KMS-11 (cell line): ENCODE measurements around the gene SPTBN1.

Experiments
- H2AFZ ChIP-seq: fragments of 200-600 bp; sonication (generic); 2 replicates; pipeline ENCODE4 v1.6.1; 2016; ENCODE audit warnings: antibody characterized with exemption, mixed run types, low read depth
- H3K27ac ChIP-seq: fragments of 200-600 bp; sonication (generic); 2 replicates; pipeline ENCODE4 v1.6.1; 2016; ENCODE audit warnings: mild to moderate bottlenecking, mixed run types
- H3K27me3 ChIP-seq: fragments of 200-600 bp; sonication (generic); 2 replicates; pipeline ENCODE4 v1.6.1; 2017; ENCODE audit warnings: mild to moderate bottlenecking, low read depth, mixed run types, moderate library complexity; ENCODE audit not compliant: insufficient read depth
- H3K36me3 ChIP-seq: fragments of 200-600 bp; sonication (generic); 2 replicates; pipeline ENCODE4 v1.6.1; 2017; ENCODE audit warnings: mild to moderate bottlenecking, mixed run types; ENCODE audit not compliant: insufficient read depth
- H3K4me1 ChIP-seq: fragments of 200-600 bp; sonication (generic); 2 replicates; pipeline ENCODE4 v1.6.1; 2016; ENCODE audit warnings: mild to moderate bottlenecking, low read depth, mixed run types; ENCODE audit not compliant: poor library complexity, severe bottlenecking
- H3K4me2 ChIP-seq: fragments of 200-600 bp; sonication (generic); 2 replicates; pipeline ENCODE4 v1.7.0; 2016; ENCODE audit warnings: mild to moderate bottlenecking, mixed run types
- H3K4me3 ChIP-seq: fragments of 200-600 bp; sonication (generic); IDR thresholded peaks from 2 replicates; pipeline ENCODE4 v1.6.1; 2017; ENCODE audit warnings: low read depth, low read length, mixed read lengths; ENCODE audit not compliant: insufficient read depth
- H3K79me2 ChIP-seq: fragments of 200-600 bp; sonication (generic); 2 replicates; pipeline ENCODE4 v1.6.1; 2016; ENCODE audit warnings: low read depth, mixed run types; ENCODE audit not compliant: insufficient read depth
- H3K9ac ChIP-seq: fragments of 200-600 bp; sonication (generic); 2 replicates; pipeline ENCODE4 v1.6.1; 2016; ENCODE audit warnings: mild to moderate bottlenecking, mixed run types
- H4K20me1 ChIP-seq: fragments of 200-600 bp; sonication (generic); 2 replicates; pipeline ENCODE4 v1.6.1; 2016; ENCODE audit warnings: mild to moderate bottlenecking, mixed run types; ENCODE audit not compliant: insufficient read depth
- TF ChIP-seq, protein P1 (sequence below): fragments of 200-600 bp; sonication (generic); conservative IDR thresholded peaks from 2 replicates; pipeline ENCODE4 v1.6.1; 2017; ENCODE audit warnings: low read depth, mild to moderate bottlenecking, antibody characterized with exemption, low read length, moderate library complexity, mixed read lengths

Gene SPTBN1

DNA sequence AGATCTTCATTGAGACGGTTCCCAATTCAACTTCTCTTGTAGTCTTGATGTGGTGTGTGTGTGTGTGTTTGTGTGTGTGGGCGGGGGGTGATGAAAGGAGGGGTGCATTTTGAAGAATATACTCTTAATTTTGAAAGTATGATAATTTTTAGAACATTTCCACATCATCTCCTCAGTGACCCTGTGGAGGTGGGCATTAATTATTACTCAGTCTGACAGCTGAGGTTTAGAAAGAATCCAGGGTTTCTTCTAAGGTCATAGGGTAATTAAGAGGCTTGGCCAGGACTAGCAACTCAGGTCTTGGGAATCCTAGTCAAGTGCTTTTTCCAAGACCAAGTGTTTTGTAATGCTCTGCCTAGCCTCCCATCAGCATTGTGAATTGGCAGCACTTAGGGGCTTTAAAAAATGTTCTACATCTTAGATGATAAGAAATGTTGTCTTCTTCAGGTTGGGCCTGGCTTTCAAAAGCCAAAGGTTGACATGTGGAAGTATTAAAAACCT lies 100.5 kb downstream of the SPTBN1 start:
- no peaks in the 10 kb centered on the region for H3K36me3 ChIP-seq
- no peaks in the 10 kb centered on the region for H3K27me3 ChIP-seq
- H3K4me2 ChIP-seq = peak overlapping the region; percentile 92
- peak overlapping the region; percentile 98; the same call in 1 of the 2 replicates for H3K27ac ChIP-seq
- no peak overlapping the region for H2AFZ ChIP-seq
- H3K9ac ChIP-seq = peak overlapping the region; percentile 98; the same call in 1 of the 2 replicates
- H4K20me1 ChIP-seq = no peaks in the 10 kb centered on the region
- H3K4me3 ChIP-seq = no peak overlapping the region
- TF ChIP-seq, protein P1, sequence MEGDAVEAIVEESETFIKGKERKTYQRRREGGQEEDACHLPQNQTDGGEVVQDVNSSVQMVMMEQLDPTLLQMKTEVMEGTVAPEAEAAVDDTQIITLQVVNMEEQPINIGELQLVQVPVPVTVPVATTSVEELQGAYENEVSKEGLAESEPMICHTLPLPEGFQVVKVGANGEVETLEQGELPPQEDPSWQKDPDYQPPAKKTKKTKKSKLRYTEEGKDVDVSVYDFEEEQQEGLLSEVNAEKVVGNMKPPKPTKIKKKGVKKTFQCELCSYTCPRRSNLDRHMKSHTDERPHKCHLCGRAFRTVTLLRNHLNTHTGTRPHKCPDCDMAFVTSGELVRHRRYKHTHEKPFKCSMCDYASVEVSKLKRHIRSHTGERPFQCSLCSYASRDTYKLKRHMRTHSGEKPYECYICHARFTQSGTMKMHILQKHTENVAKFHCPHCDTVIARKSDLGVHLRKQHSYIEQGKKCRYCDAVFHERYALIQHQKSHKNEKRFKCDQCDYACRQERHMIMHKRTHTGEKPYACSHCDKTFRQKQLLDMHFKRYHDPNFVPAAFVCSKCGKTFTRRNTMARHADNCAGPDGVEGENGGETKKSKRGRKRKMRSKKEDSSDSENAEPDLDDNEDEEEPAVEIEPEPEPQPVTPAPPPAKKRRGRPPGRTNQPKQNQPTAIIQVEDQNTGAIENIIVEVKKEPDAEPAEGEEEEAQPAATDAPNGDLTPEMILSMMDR = no peak
- H3K4me1 ChIP-seq = peaks cover 24% of the 10 kb centered on the region
- H3K79me2 ChIP-seq = peaks cover 43% of the 10 kb centered on the region

GRCh38 chr2:54557211-54557600 lies 101.1 kb downstream of the SPTBN1 start:
- Histone ChIP-seq H3K4me2 (peak overlapping the region; percentile 92), H3K27ac (peak overlapping the region; percentile 98), H3K9ac (peak overlapping the region; percentile 98), H4K20me1 (no peaks in the 10 kb centered on the region), H3K27me3 (no peaks in the 10 kb centered on the region), H3K4me3 (no peak overlapping the region), H3K36me3 (no peaks in the 10 kb centered on the region), H3K4me1 (peaks cover 27% of the 10 kb centered on the region), H3K79me2 (peaks cover 48% of the 10 kb centered on the region), H2AFZ (peak overlapping the region; percentile 88)
- TF ChIP-seq, protein P1 = no peak

GRCh38 chr2:54557601-54558187 lies 101.6 kb downstream of the SPTBN1 start:
- H3K79me2 ChIP-seq = peaks cover 53% of the 10 kb centered on the region
- peak overlapping the region; percentile 92 for H3K4me3 ChIP-seq
- TF ChIP-seq, protein P1 = no peak
- H3K27me3 ChIP-seq = no peaks in the 10 kb centered on the region
- H3K4me2 ChIP-seq = peak overlapping the region; percentile 92
- peaks cover 31% of the 10 kb centered on the region for H3K4me1 ChIP-seq
- peak overlapping the region; percentile 98 for H3K27ac ChIP-seq
- H4K20me1 ChIP-seq = no peaks in the 10 kb centered on the region
- no peaks in the 10 kb centered on the region for H3K36me3 ChIP-seq
- peak overlapping the region; percentile 88 for H2AFZ ChIP-seq
- H3K9ac ChIP-seq = peak overlapping the region; percentile 98

DNA sequence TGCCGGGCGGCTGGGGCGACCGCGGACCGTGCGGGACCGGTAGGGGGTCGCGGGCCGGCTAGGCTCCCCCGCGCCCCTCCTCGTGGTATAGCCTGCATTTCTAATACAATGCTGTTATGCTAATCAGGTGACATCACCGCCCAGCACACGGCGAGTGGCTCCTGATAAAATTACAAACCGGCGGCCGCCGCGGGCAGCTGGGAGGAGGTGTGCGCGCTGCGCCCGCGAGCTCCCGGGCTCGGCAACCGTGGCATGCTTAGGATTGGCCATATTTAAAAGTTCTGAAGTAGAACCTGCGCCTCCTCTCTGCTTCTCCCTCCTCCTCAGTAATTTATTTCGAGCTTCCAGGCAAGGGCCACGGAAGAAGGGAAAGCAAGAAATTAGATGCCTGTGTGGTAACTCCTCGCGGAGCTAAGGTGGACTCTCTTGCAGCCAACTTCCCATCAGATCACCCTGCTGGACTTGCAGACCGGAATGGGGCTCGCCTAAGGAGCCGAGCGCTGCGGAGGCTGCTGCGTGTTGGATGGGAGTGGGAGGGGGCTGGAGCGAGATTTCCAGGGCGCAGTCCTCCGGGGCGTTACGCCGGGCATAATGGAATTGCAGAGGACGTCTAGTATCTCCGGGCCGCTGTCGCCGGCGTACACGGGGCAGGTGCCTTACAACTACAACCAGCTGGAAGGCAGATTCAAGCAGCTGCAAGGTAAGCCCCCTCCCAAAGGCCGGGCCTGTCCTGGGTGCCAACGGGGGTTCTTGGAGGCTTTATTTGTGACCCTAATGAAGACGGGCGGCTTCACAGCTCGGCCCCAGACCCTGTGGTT lies 102.3 kb downstream of the SPTBN1 start:
- H3K36me3 ChIP-seq = no peaks in the 10 kb centered on the region
- H3K4me2 ChIP-seq = peak overlapping the region; percentile 92
- H3K27me3 ChIP-seq = no peaks in the 10 kb centered on the region
- peaks cover 38% of the 10 kb centered on the region for H3K4me1 ChIP-seq
- no peaks in the 10 kb centered on the region for H4K20me1 ChIP-seq
- TF ChIP-seq, protein P1 = no peak
- peak overlapping the region; percentile 92 for H3K4me3 ChIP-seq
- H3K27ac ChIP-seq = peak overlapping the region; percentile 98
- H3K9ac ChIP-seq = peak overlapping the region; percentile 98
- H3K79me2 ChIP-seq = peaks cover 60% of the 10 kb centered on the region
- peak overlapping the region; percentile 88 for H2AFZ ChIP-seq
